ENCODE results near the gene LKAAEAR1. TPM values are rescaled to one million over a fixed set of nuclear protein-coding genes. Genes with fewer than 3 reads are reported as not detected.

LKAAEAR1 gene
- total and polyA plus RNA-seq, 4 donors = 0.51 to 2.3 (median 0.65) TPM

GRCh38 chr20:64106981-64107735, 23.0 kb upstream of the LKAAEAR1 start, which contains the start of gene NPBWR2:
Gene NPBWR2 (minus strand): TSS chr20:64107565. CDS start chr20:64106831, 734 bp downstream.
- 53 to 55% methylated on average over 22 of the region's 22 CpGs for WGBS, 2 donors
- no peaks in the 10 kb centered on the region for H3K9me3 ChIP-seq (ENCODE audit: control insufficient read depth in 4 of 4, insufficient read depth in 3 of 4, low read length in 3 of 4)
- H3K4me1 ChIP-seq (ENCODE audit: control insufficient read depth in 5 of 5, insufficient read depth in 5 of 5, low read length in 5 of 5) = no peaks in the 10 kb centered on the region
- TF ChIP-seq CTCF (IDR thresholded peaks at IDR 0.05; ENCODE audit: control extremely low read depth, extremely low read depth) = no peak
- no peak within 1 kb of the TSS for H3K9ac ChIP-seq (ENCODE audit: insufficient read depth in 1 of 2, low read length in 2 of 2)
- no peak for ATAC-seq (ENCODE audit: insufficient read depth, low FRiP score)
- H3K27ac ChIP-seq (ENCODE audit: low read depth in 1 of 2, low read length in 1 of 2) = no peak within 1 kb of the TSS
- peaks cover 0 to 5% (median 3%) of the 10 kb centered on the region in 3 donors for H3K27me3 ChIP-seq (ENCODE audit: control insufficient read depth in 3 of 3, insufficient read depth in 3 of 3, low read length in 2 of 3)
- no peak for DNase-seq
- no peaks in the 10 kb centered on the region for H3K36me3 ChIP-seq (ENCODE audit: control insufficient read depth in 4 of 4, insufficient read depth in 4 of 4, low read length in 4 of 4)
- H3K4me3 ChIP-seq = no peak within 1 kb of the TSS

DNA sequence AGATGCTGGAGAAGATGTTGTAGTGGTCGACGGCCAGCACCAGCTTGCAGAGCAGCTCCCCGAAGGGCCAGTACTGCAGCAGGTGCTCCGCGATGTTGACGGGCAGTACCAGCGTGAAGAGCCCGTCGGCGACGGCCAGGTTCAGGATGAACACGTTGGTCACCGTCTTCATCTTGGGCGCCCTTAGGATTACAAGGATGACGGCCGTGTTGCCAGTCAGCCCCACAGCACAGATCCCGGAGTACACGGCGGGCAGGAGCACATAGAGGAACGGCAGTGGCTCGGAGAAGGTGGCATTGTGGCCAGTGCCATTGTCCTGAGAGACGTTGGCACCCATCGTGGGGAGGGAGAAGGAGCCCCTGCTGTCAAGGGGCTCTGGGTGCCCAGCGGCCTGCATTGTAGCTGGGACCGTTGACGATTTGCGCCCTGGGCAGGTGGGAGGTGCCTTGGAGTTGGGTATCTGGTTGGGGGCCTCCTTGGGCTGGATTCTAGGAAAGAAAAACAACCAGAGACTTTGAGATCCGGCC, 22.3 kb upstream of the LKAAEAR1 start:
- no peaks in the 10 kb centered on the region for H3K9me3 ChIP-seq (ENCODE audit: control insufficient read depth in 4 of 4, insufficient read depth in 3 of 4, low read length in 3 of 4)
- 89 to 93% methylated on average over 28 of the region's 28 CpGs for WGBS, 2 donors
- no peak for DNase-seq
- H3K4me1 ChIP-seq (ENCODE audit: control insufficient read depth in 5 of 5, insufficient read depth in 5 of 5, low read length in 5 of 5) = no peaks in the 10 kb centered on the region
- no peak overlapping the region for H3K9ac ChIP-seq (ENCODE audit: insufficient read depth in 1 of 2, low read length in 2 of 2)
- TF ChIP-seq CTCF (IDR thresholded peaks at IDR 0.05; ENCODE audit: control extremely low read depth, extremely low read depth) = no peak
- no peak overlapping the region for H3K4me3 ChIP-seq
- no peak overlapping the region for H3K27ac ChIP-seq (ENCODE audit: low read depth in 1 of 2, low read length in 1 of 2)
- no peaks in the 10 kb centered on the region for H3K36me3 ChIP-seq (ENCODE audit: control insufficient read depth in 4 of 4, insufficient read depth in 4 of 4, low read length in 4 of 4)
- ATAC-seq (ENCODE audit: insufficient read depth, low FRiP score) = no peak
- H3K27me3 ChIP-seq (ENCODE audit: control insufficient read depth in 3 of 3, insufficient read depth in 3 of 3, low read length in 2 of 3) = peaks cover 4 to 7% (median 5%) of the 10 kb centered on the region in 3 donors

DNA sequence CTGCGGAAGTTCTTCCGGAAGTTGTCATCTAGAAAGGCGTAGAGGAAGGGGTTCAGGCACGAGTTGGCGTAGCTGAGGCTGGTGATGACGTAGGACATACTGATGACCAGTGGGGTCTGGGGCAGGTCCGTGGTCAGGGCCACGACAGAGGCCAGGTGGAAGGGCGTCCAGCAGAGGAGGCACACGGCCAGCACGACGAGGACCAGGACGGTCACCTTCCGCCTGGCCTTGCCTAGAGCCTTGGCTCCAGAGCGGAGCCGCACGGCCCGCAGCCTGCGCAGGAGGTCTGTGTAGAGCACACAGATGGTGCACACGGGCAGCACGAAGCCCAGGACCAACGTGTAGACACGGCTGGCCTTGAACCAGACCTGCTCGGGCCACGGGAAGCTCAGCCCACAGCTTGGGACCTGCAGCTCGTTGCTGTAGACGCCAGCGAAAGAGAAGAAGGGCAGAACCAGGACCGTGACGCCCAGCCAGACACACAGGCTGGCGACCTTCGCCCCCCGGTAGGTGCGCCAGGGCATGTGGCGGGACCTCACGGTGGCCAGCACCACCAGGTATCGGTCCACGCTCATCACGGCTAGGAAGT, 21.7 kb upstream of the LKAAEAR1 start:
- DNase-seq (no peak), ATAC-seq (ENCODE audit: insufficient read depth, low FRiP score) (no peak)
- Histone ChIP-seq H3K9ac (ENCODE audit: insufficient read depth in 1 of 2, low read length in 2 of 2) (no peak overlapping the region), H3K4me3 (no peak overlapping the region), H3K27ac (ENCODE audit: low read depth in 1 of 2, low read length in 1 of 2) (no peak overlapping the region), H3K4me1 (ENCODE audit: control insufficient read depth in 5 of 5, insufficient read depth in 5 of 5, low read length in 5 of 5) (no peaks in the 10 kb centered on the region), H3K27me3 (ENCODE audit: control insufficient read depth in 3 of 3, insufficient read depth in 3 of 3, low read length in 2 of 3) (peaks cover 5 to 12% (median 6%) of the 10 kb centered on the region in 3 donors), H3K36me3 (ENCODE audit: control insufficient read depth in 4 of 4, insufficient read depth in 4 of 4, low read length in 4 of 4) (no peaks in the 10 kb centered on the region), H3K9me3 (ENCODE audit: control insufficient read depth in 4 of 4, insufficient read depth in 3 of 4, low read length in 3 of 4) (no peaks in the 10 kb centered on the region)
- WGBS, 2 donors = 92 to 94% methylated on average over 39 of the region's 39 CpGs
- no peak for TF ChIP-seq CTCF (IDR thresholded peaks at IDR 0.05; ENCODE audit: control extremely low read depth, extremely low read depth)
